Hepatocyte (in vitro differentiated cells): ENCODE measurements around the gene PLEKHA5. TPM values are rescaled to one million over a fixed set of nuclear protein-coding genes. Genes with fewer than 3 reads are reported as not detected.
"Not testable (repeated sequence)": the region's sequence is repeated elsewhere in the genome, so short reads cannot be mapped to it uniquely, and the experiment has no call there.

ENCODE experiments used
- DNase-seq: peaks from one replicate; pipeline ENCODE4 v3.0.0-alpha.2; 2016; ENCODE audit warnings: low spot score
- H2AFZ ChIP-seq: fragments of 200-600 bp; sonication (generic); 2 replicates; pipeline ENCODE4 v1.6.0; 2016; ENCODE audit warnings: antibody characterized with exemption, mild to moderate bottlenecking
- H3K27ac ChIP-seq: fragments of 200-600 bp; sonication (generic); 2 replicates; pipeline ENCODE4 v1.5.1; 2016; ENCODE audit warnings: mild to moderate bottlenecking
- H3K27me3 ChIP-seq: fragments of 200-600 bp; sonication (generic); 2 replicates; pipeline ENCODE4 v1.6.1; 2016
- H3K36me3 ChIP-seq: fragments of 200-600 bp; sonication (generic); replicated peaks from 2 replicates; pipeline ENCODE4 v1.5.1; 2016; ENCODE audit warnings: low read depth; ENCODE audit not compliant: insufficient read depth
- H3K4me1 ChIP-seq: fragments of 200-600 bp; sonication (generic); 2 replicates; pipeline ENCODE4 v1.5.1; 2016; ENCODE audit warnings: mild to moderate bottlenecking, moderate library complexity; ENCODE audit not compliant: insufficient read depth
- H3K4me2 ChIP-seq: fragments of 200-600 bp; sonication (generic); 2 replicates; pipeline ENCODE4 v1.6.0; 2016
- H3K4me3 ChIP-seq: fragments of 200-600 bp; sonication (generic); 2 replicates; pipeline ENCODE4 v1.5.1; 2016; ENCODE audit warnings: mild to moderate bottlenecking
- H3K79me2 ChIP-seq: fragments of 200-600 bp; sonication (generic); 2 replicates; pipeline ENCODE4 v1.6.0; 2017; ENCODE audit warnings: mild to moderate bottlenecking
- H3K9me2 ChIP-seq: fragments of 200-600 bp; sonication (generic); replicated peaks from 2 replicates; pipeline ENCODE4 v1.6.0; 2017; ENCODE audit warnings: mild to moderate bottlenecking; ENCODE audit not compliant: insufficient read depth
- H3K9me3 ChIP-seq: fragments of 200-600 bp; sonication (generic); 2 replicates; pipeline ENCODE4 v1.5.1; 2016; ENCODE audit warnings: low read depth, mild to moderate bottlenecking
- H4K20me1 ChIP-seq: fragments of 200-600 bp; sonication (generic); 2 replicates; pipeline ENCODE4 v1.6.0; 2016; ENCODE audit warnings: mild to moderate bottlenecking; ENCODE audit not compliant: insufficient read depth, poor library complexity, severe bottlenecking
- EZH2 ChIP-seq: fragments of 200-600 bp; sonication (generic); IDR thresholded peaks from 2 replicates; pipeline ENCODE4 v1.6.1; 2016; ENCODE audit warnings: antibody characterized with exemption, mild to moderate bottlenecking, borderline replicate concordance
- EZH2phosphoT487 ChIP-seq: fragments of 200-600 bp; sonication (generic); IDR thresholded peaks from one replicate; pipeline ENCODE4 v1.6.1; 2018; ENCODE audit warnings: antibody characterized with exemption, mild to moderate bottlenecking, low read depth, moderate library complexity; ENCODE audit not compliant: unreplicated experiment, severe bottlenecking
- WGBS: methylation state at CpG from one replicate; pipeline ENCODE4 v1.1.6; 2016; ENCODE audit warnings: low lambda C conversion rate; ENCODE audit errors: missing lambda C conversion rate; 5-methylcytosine and 5-hydroxymethylcytosine counted together
- polyA plus RNA-seq: library from polyadenylated mRNA; unstranded; fragments of >200 nt; fragmentation: Nextera tagmentation; extraction: Ambion mirVana; gene quantifications from 2 replicates; pipeline ENCODE4 v1.2.1, GENCODE V29; 2016
- total RNA-seq: library from RNA; depleted of rRNA; stranded (reverse); fragments of >200 nt; gene quantifications from 2 replicates; pipeline ENCODE4 v1.2.3, GENCODE V29; 2014
- TF ChIP-seq, protein P1 (sequence below): fragments of 200-600 bp; sonication (generic); IDR thresholded peaks from 2 replicates; pipeline ENCODE4 v1.5.1; 2016; ENCODE audit warnings: antibody characterized with exemption, mild to moderate bottlenecking; ENCODE audit not compliant: poor library complexity

Gene PLEKHA5
- total and polyA plus RNA-seq, 2 experiments from 2014 or later = 32.2 to 39.6 TPM

DNA sequence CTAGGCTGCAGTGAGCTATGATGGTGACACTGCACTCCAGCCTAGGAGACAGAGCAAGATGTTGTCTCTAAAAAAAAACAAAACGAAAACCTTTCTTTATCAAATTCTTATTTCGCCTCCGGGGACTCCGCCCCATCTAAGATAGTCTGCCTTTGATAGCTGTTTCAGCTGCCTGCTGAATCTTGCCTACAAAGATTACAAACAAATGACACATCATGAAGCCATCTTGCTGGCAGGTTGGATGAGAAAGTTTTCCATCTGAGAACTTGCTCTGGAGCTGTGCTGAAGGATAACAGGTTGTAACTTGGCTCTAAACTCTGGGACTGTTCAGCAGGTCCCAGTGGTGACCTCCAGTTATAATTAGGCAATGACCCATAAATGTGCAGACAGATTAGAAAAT lies 268.0 kb downstream of the PLEKHA5 start:
- H3K4me1 ChIP-seq = no peaks in the 10 kb centered on the region
- 80% methylated on average over 4 of the region's 4 CpGs for WGBS
- DNase-seq = no peak
- no peaks in the 10 kb centered on the region for H3K9me2 ChIP-seq
- no peaks in the 10 kb centered on the region for H3K9me3 ChIP-seq
- H3K4me2 ChIP-seq = no peak overlapping the region
- no peaks in the 10 kb centered on the region for H3K79me2 ChIP-seq
- no peak overlapping the region for H3K4me3 ChIP-seq
- TF ChIP-seq EZH2 = no peak
- no peak for TF ChIP-seq EZH2phosphoT487
- TF ChIP-seq, protein P1, sequence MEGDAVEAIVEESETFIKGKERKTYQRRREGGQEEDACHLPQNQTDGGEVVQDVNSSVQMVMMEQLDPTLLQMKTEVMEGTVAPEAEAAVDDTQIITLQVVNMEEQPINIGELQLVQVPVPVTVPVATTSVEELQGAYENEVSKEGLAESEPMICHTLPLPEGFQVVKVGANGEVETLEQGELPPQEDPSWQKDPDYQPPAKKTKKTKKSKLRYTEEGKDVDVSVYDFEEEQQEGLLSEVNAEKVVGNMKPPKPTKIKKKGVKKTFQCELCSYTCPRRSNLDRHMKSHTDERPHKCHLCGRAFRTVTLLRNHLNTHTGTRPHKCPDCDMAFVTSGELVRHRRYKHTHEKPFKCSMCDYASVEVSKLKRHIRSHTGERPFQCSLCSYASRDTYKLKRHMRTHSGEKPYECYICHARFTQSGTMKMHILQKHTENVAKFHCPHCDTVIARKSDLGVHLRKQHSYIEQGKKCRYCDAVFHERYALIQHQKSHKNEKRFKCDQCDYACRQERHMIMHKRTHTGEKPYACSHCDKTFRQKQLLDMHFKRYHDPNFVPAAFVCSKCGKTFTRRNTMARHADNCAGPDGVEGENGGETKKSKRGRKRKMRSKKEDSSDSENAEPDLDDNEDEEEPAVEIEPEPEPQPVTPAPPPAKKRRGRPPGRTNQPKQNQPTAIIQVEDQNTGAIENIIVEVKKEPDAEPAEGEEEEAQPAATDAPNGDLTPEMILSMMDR = no peak
- H3K27ac ChIP-seq = no peak overlapping the region
- no peaks in the 10 kb centered on the region for H3K27me3 ChIP-seq
- no peaks in the 10 kb centered on the region for H4K20me1 ChIP-seq
- no peaks in the 10 kb centered on the region for H3K36me3 ChIP-seq
- no peak overlapping the region for H2AFZ ChIP-seq

- H4K20me1 ChIP-seq = no peaks in the 10 kb centered on the region
- H3K4me2 ChIP-seq = no peak overlapping the region
- H3K4me3 ChIP-seq = no peak overlapping the region
- H3K9me3 ChIP-seq = no peaks in the 10 kb centered on the region
- H3K4me1 ChIP-seq = no peaks in the 10 kb centered on the region
- H3K27me3 ChIP-seq = no peaks in the 10 kb centered on the region
- no peak overlapping the region for H2AFZ ChIP-seq
- 93% methylated on average over 6 of the region's 6 CpGs for WGBS
- H3K9me2 ChIP-seq = no peaks in the 10 kb centered on the region
- TF ChIP-seq EZH2 (no peak), EZH2phosphoT487 (no peak)
- TF ChIP-seq, protein P1 = no peak
- no peak overlapping the region for H3K27ac ChIP-seq
- H3K36me3 ChIP-seq = no peaks in the 10 kb centered on the region
- no peaks in the 10 kb centered on the region for H3K79me2 ChIP-seq
- DNase-seq = no peak
These were observed 269.1 kb downstream of the PLEKHA5 start for GRCh38 chr12:19398376-19399363.

DNA sequence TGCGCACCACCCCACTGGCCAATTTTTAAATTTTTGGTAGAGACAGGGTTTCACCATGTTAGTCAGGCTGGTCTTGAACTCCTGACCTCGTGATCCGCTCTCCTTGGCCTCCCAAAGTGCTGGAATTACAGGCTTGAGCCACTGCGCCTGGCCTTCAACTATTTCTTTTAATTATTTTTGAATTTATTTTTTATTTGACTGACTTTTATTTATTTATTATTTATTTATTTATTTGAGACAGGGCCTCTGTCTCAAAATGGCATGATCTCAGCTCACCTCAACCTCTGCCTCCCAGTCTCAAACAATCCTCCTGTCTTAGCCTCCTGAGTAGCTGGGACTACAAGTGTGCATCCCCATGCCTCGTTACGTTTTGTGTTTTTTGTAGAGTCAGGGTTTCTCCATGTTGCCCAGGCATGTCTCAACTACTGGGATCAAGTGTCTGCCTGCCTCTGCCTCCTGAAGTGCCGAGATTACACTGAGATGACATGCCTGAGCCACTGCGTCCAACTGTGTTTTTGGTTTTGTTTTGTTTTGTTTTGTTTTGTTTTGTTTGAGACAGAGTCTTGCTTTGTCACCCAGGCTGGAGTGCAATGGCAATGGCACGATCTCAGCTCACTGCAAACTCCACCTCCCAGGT lies 271.2 kb downstream of the PLEKHA5 start:
- not testable (repeated sequence) for H3K4me3 ChIP-seq, H3K4me1 ChIP-seq, H3K4me2 ChIP-seq, H3K36me3 ChIP-seq, H3K9me2 ChIP-seq, H3K79me2 ChIP-seq, H3K27me3 ChIP-seq, H2AFZ ChIP-seq, H3K27ac ChIP-seq, H3K9me3 ChIP-seq, DNase-seq, H4K20me1 ChIP-seq
- 93% methylated on average over 9 of the region's 9 CpGs for WGBS

GRCh38 chr12:19402211-19402610 lies 272.7 kb downstream of the PLEKHA5 start:
- no peaks in the 10 kb centered on the region for H3K36me3 ChIP-seq
- no peaks in the 10 kb centered on the region for H4K20me1 ChIP-seq
- no peaks in the 10 kb centered on the region for H3K9me3 ChIP-seq
- 88% methylated on average over 6 of the region's 6 CpGs for WGBS
- no peak for TF ChIP-seq EZH2phosphoT487
- no peak for TF ChIP-seq EZH2
- TF ChIP-seq, protein P1 = no peak
- no peak overlapping the region for H2AFZ ChIP-seq
- H3K4me2 ChIP-seq = no peak overlapping the region
- no peaks in the 10 kb centered on the region for H3K4me1 ChIP-seq
- no peak for DNase-seq
- H3K27ac ChIP-seq = no peak overlapping the region
- H3K79me2 ChIP-seq = no peaks in the 10 kb centered on the region
- H3K27me3 ChIP-seq = no peaks in the 10 kb centered on the region
- H3K4me3 ChIP-seq = no peak overlapping the region
- no peaks in the 10 kb centered on the region for H3K9me2 ChIP-seq
